Right atrium auricular region (tissue), 2 donors: ENCODE data around the gene FAM124A. TPM values are rescaled to one million over a fixed set of nuclear protein-coding genes. Genes with fewer than 3 reads are reported as not detected.

Experiments used
- DNase-seq: peaks from one replicate; pipeline ENCODE4 v3.0.0-alpha.2; 2019; ENCODE audit warnings: low spot score
- H3K27ac ChIP-seq, 2 donors: fragments of 200-600 bp; sonication (generic); 1 replicate in 1 of 2; 2 replicates in 1 of 2; pipeline ENCODE4 v1.5.1; 2016 to 2019
- H3K27me3 ChIP-seq, 2 donors: fragments of 200-600 bp; sonication (generic); one replicate each; pipeline versions ENCODE4 v1.5.1 to v1.6.0; 2017 to 2019
- H3K36me3 ChIP-seq: fragments of 200-600 bp; sonication (generic); one replicate; pipeline ENCODE4 v1.5.1; 2016
- H3K4me1 ChIP-seq, 2 donors: fragments of 200-600 bp; sonication (generic); one replicate each; pipeline versions ENCODE4 v1.5.1 to v1.6.0; 2017 to 2019
- H3K4me3 ChIP-seq, 2 donors: fragments of 200-600 bp; sonication (generic); 1 replicate in 1 of 2; 2 replicates in 1 of 2; pipeline ENCODE4 v1.5.1; 2017 to 2019; ENCODE audit warnings: mild to moderate bottlenecking in 1 of 2, moderate library complexity in 1 of 2
- H3K9me3 ChIP-seq, 2 donors: fragments of 200-600 bp; sonication (generic); one replicate each; pipeline ENCODE4 v1.5.1; 2019
- total RNA-seq, 2 donors: library from RNA; depleted of rRNA; stranded (reverse); fragments of >200 nt; gene quantifications; one replicate each; pipeline ENCODE4 v1.1.0, GENCODE V29; 2016
- TF ChIP-seq, protein P1 (sequence below), 2 donors: fragments of 200-600 bp; sonication (generic); IDR thresholded peaks; one replicate each; pipeline ENCODE4 v1.5.1; 2019; ENCODE audit warnings: antibody characterized with exemption in 2 of 2

FAM124A gene
- total RNA-seq, 2 donors from 2014 or later, result 8.0 to 8.6 TPM

DNA sequence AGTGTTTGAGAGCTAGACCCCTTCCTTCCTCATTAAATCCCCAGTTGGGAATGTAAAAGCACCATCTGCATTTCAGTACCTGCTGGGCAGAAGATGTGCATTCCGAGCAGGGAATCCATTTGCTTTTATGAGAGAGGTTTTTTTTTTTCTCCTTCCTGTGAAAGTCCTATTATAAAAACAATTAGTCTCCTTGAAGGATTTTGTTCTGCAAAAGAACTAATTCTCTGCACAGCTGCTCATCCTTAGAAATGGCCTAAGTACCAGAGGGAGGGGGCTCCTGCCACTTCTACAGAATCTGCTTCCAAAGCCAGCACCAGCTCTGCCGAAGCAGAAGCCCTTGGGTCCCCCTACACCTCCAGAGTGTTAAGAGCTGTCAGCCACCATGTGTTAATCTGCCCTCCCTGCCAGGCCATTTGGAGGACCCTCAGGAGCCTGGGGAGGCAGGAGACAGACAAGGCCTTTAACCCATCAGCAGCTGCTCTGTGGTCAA, 80.9 kb downstream of the FAM124A start:
- H3K27me3 ChIP-seq, result no peaks in the 10 kb centered on the region
- no peak for DNase-seq
- no peaks in the 10 kb centered on the region for H3K36me3 ChIP-seq
- no peaks in the 10 kb centered on the region for H3K9me3 ChIP-seq
- no peaks in the 10 kb centered on the region for H3K4me1 ChIP-seq
- TF ChIP-seq, protein P1, sequence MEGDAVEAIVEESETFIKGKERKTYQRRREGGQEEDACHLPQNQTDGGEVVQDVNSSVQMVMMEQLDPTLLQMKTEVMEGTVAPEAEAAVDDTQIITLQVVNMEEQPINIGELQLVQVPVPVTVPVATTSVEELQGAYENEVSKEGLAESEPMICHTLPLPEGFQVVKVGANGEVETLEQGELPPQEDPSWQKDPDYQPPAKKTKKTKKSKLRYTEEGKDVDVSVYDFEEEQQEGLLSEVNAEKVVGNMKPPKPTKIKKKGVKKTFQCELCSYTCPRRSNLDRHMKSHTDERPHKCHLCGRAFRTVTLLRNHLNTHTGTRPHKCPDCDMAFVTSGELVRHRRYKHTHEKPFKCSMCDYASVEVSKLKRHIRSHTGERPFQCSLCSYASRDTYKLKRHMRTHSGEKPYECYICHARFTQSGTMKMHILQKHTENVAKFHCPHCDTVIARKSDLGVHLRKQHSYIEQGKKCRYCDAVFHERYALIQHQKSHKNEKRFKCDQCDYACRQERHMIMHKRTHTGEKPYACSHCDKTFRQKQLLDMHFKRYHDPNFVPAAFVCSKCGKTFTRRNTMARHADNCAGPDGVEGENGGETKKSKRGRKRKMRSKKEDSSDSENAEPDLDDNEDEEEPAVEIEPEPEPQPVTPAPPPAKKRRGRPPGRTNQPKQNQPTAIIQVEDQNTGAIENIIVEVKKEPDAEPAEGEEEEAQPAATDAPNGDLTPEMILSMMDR (IDR thresholded peaks at IDR 0.05), result no peak
- H3K4me3 ChIP-seq, result no peak overlapping the region
- no peak overlapping the region for H3K27ac ChIP-seq

DNA sequence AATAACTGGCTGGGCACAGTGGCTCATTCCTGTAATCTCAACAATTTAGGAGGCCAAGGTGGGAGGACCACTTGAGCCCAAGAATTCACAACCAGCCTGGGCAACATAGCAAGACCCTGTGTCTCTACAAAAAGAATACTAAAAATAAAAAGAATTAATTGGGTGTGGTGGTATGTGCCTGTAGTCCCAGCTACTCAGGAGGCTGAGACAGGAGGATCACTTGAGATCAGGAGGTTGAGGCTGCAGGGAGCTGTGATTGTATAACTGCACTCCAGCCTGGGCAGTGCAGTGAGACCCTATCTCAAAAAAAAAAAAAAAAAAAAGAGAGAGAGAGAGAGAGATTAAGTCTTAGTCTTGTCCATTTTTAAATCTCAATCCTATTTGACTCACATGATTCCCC, 81.7 kb downstream of the FAM124A start:
- Histone ChIP-seq H3K36me3 (no peaks in the 10 kb centered on the region), H3K27me3 (no peaks in the 10 kb centered on the region), H3K4me3 (no peak overlapping the region), H3K4me1 (no peaks in the 10 kb centered on the region), H3K27ac (no peak overlapping the region), H3K9me3 (no peaks in the 10 kb centered on the region)
- TF ChIP-seq, protein P1 (IDR thresholded peaks at IDR 0.05), result no peak
- DNase-seq, result no peak

GRCh38 chr13:51305271-51305967, 83.2 kb downstream of the FAM124A start:
- Histone ChIP-seq H3K9me3 (no peaks in the 10 kb centered on the region), H3K36me3 (no peaks in the 10 kb centered on the region), H3K4me1 (no peaks in the 10 kb centered on the region), H3K4me3 (no peak overlapping the region), H3K27me3 (no peaks in the 10 kb centered on the region), H3K27ac (no peak overlapping the region)
- TF ChIP-seq, protein P1 (IDR thresholded peaks at IDR 0.05), result no peak
- DNase-seq, result no peak

DNA sequence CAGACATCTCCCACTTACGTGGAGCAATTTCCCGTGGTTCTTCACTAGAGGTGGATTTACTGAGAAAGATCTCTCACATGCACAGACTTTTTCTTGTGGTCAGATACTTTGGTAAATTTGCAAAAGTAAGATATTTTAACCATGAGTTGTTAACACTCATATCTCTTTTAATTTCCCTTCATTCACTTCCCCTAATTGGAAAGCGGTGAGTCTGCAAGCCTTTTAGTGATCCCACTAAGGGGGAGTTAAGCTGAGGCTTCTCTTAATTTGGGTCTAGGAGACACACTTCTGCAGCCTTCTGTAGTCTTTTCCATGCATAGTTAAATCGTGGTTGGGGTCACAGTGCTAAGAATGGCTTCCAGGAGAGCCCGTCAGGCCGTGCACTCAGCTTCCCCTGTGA, 86.6 kb downstream of the FAM124A start:
- no peak overlapping the region for H3K27ac ChIP-seq
- no peak for DNase-seq
- peaks cover 0 to 5% of the 10 kb centered on the region in 2 donors for H3K4me1 ChIP-seq
- H3K36me3 ChIP-seq, result no peaks in the 10 kb centered on the region
- no peaks in the 10 kb centered on the region for H3K9me3 ChIP-seq
- TF ChIP-seq, protein P1 (IDR thresholded peaks at IDR 0.05), result no peak
- H3K27me3 ChIP-seq, result no peaks in the 10 kb centered on the region
- H3K4me3 ChIP-seq, result no peak overlapping the region

DNA sequence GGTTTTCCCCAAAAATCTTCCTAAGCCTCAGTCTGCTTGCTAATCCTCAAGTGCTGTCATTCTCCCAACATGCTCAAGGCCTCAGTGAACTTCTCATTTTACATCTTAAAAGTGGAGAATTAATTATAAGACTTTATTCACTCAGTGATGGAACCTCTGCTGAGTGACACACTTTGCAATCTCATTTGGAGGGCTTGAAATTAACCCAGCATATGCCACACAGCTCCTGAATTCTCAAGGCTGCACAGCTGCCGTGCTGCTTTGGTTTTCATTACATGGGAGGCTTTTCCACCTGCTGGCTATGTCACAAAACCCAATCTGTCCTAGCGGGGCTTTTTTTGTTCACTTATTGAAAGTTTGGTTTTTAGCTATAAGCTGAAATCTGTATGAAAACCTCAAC, 89.0 kb downstream of the FAM124A start:
- H3K4me3 ChIP-seq, result no peak overlapping the region
- DNase-seq, result no peak
- H3K4me1 ChIP-seq, result peaks cover 0 to 9% of the 10 kb centered on the region in 2 donors
- H3K9me3 ChIP-seq, result no peaks in the 10 kb centered on the region
- TF ChIP-seq, protein P1 (IDR thresholded peaks at IDR 0.05), result no peak
- no peak overlapping the region for H3K27ac ChIP-seq
- no peaks in the 10 kb centered on the region for H3K27me3 ChIP-seq
- H3K36me3 ChIP-seq, result no peaks in the 10 kb centered on the region
